B cell (primary cell): ENCODE measurements around the gene SNRK. TPM values are rescaled to one million over a fixed set of nuclear protein-coding genes. Genes with fewer than 3 reads are reported as not detected.
A peak's percentile ranks its signal among the peaks of the same experiment; 100 is the strongest.

ENCODE experiments used
- ATAC-seq: fragments of 200-7000 bp; cut with Tn5 transposase; one replicate; pipeline ENCODE4 v1.10.0; 2021; ENCODE audit warnings: low read depth, mild to moderate bottlenecking, moderate number of reproducible peaks, moderate library complexity
- CTCF ChIA-PET: fragments of 350-600 bp; sonication (Branson Sonifier 250); formaldehyde crosslinking; loops from one replicate; lab custom pipeline; 2021; ENCODE audit warnings: antibody characterized with exemption, inconsistent platforms; lab: Charles Lee
- POLR2A ChIA-PET: fragments of 350-600 bp; sonication (Branson Sonifier 250); formaldehyde crosslinking; loops from one replicate; lab custom pipeline; 2021; ENCODE audit warnings: antibody characterized with exemption; lab: Charles Lee
- DNase-seq: peaks from one replicate; pipeline ENCODE4 v3.0.0; 2013
- H2AFZ ChIP-seq: 2 replicates; pipeline ENCODE4 v1.6.1; 2012; ENCODE audit warnings: mild to moderate bottlenecking, low read depth, low read length; ENCODE audit not compliant: insufficient read depth, poor library complexity, severe bottlenecking
- H3K27ac ChIP-seq, 2 donors: 1 replicate in 1 of 2; 2 replicates in 1 of 2; pipeline ENCODE4 v1.5.1; 2012 to 2013; ENCODE audit warnings: low read length in 2 of 2, mild to moderate bottlenecking in 2 of 2, moderate library complexity in 1 of 2
- H3K27me3 ChIP-seq, 4 experiments: fragments of 200-600 bp in 1 of 4; sonication (generic) in 1 of 4; replicated peaks in 1 of 4; 1 replicate in 2 of 4; 2 replicates in 2 of 4; pipeline versions ENCODE4 v1.6.1 to v1.7.0; 2013 to 2016; ENCODE audit warnings: low read length in 3 of 4, mild to moderate bottlenecking in 2 of 4, mixed read lengths in 1 of 4, moderate library complexity in 1 of 4; ENCODE audit not compliant: insufficient read depth in 4 of 4, control insufficient read depth in 3 of 4; ENCODE audit errors: control extremely low read depth in 1 of 4
- H3K36me3 ChIP-seq, 2 experiments: replicated peaks in 1 of 2; 1 replicate in 1 of 2; 2 replicates in 1 of 2; pipeline versions ENCODE4 v1.6.1 to v1.7.1; 2013; ENCODE audit warnings: low read length in 1 of 2; ENCODE audit not compliant: insufficient read depth in 2 of 2, control insufficient read depth in 1 of 2; ENCODE audit errors: control extremely low read depth in 1 of 2, extremely low read depth in 1 of 2
- H3K4me1 ChIP-seq, 2 donors: fragments of 200-600 bp in 1 of 2; sonication (generic) in 1 of 2; 1 replicate in 1 of 2; 2 replicates in 1 of 2; pipeline versions ENCODE4 v1.5.1 to v1.6.1; 2013 to 2017; ENCODE audit warnings: low read length in 2 of 2; ENCODE audit not compliant: control insufficient read depth in 2 of 2, insufficient read depth in 2 of 2
- H3K4me2 ChIP-seq: replicated peaks from 2 replicates; pipeline ENCODE3; 2012; ENCODE audit warnings: mild to moderate bottlenecking, low read depth, low read length; ENCODE audit not compliant: poor library complexity, severe bottlenecking
- H3K4me3 ChIP-seq, 5 experiments: fragments of 200-600 bp in 1 of 5; sonication (generic) in 1 of 5; 1 replicate in 3 of 5; 2 replicates in 2 of 5; pipeline versions ENCODE4 v1.5.1 to v1.7.0; 2011 to 2016; ENCODE audit warnings: low read length in 4 of 5, mild to moderate bottlenecking in 4 of 5, low read depth in 2 of 5, control low read depth in 1 of 5, moderate library complexity in 1 of 5; ENCODE audit not compliant: insufficient read depth in 1 of 5; ENCODE audit errors: control extremely low read depth in 1 of 5, extremely low read depth in 1 of 5
- H3K79me2 ChIP-seq: fragments of 200-600 bp; sonication (generic); one replicate; pipeline ENCODE4 v1.6.0; 2016; ENCODE audit warnings: low read length; ENCODE audit not compliant: control insufficient read depth, insufficient read depth
- H3K9ac ChIP-seq: fragments of 200-600 bp; sonication (generic); 2 replicates; pipeline ENCODE4 v1.6.1; 2017; ENCODE audit warnings: mild to moderate bottlenecking, low read length, moderate library complexity
- H3K9me3 ChIP-seq, 3 donors: one replicate each; pipeline versions ENCODE4 v1.6.1 to v1.7.1; 2013; ENCODE audit warnings: low read length in 2 of 3; ENCODE audit not compliant: control insufficient read depth in 2 of 3, insufficient read depth in 1 of 3; ENCODE audit errors: control extremely low read depth in 1 of 3
- H4K20me1 ChIP-seq: 2 replicates; pipeline ENCODE4 v1.6.0; 2012; ENCODE audit warnings: mild to moderate bottlenecking, low read length; ENCODE audit not compliant: insufficient read depth, control insufficient read depth, poor library complexity, severe bottlenecking
- H3K27ac Mint-ChIP-seq: one replicate; pipeline ENCODE4 v1.8.0; 2021; ENCODE audit warnings: mixed read lengths
- H3K27me3 Mint-ChIP-seq: one replicate; pipeline ENCODE4 v1.8.0; 2021; ENCODE audit warnings: mixed read lengths
- H3K4me1 Mint-ChIP-seq: one replicate; pipeline ENCODE4 v1.8.0; 2021; ENCODE audit warnings: mixed read lengths
- H3K4me3 Mint-ChIP-seq: one replicate; pipeline ENCODE4 v1.8.0; 2021; ENCODE audit warnings: mixed read lengths
- H3K9me3 Mint-ChIP-seq: one replicate; pipeline ENCODE4 v1.8.0; 2022; ENCODE audit warnings: mixed read lengths; ENCODE audit not compliant: insufficient read depth
- EZH2 ChIP-seq: IDR thresholded peaks from 2 replicates; pipeline ENCODE4 v1.6.1; 2012; ENCODE audit warnings: borderline replicate concordance, low read depth, mild to moderate bottlenecking, moderate library complexity, low read length; ENCODE audit not compliant: insufficient read depth, poor library complexity, severe bottlenecking
- WGBS: methylation state at CpG from one replicate; pipeline ENCODE4 v1.1.5; 2013; ENCODE audit warnings: missing lambda C conversion rate; ENCODE audit not compliant: insufficient coverage; 5-methylcytosine and 5-hydroxymethylcytosine counted together
- intact Hi-C: fragments of 100-400 bp; cut with micrococcal nuclease; formaldehyde crosslinking; loops from one replicate; pipeline ENCODE4 v1.10.0; 2022
- polyA plus RNA-seq: library from polyadenylated mRNA; depleted of rRNA; stranded (reverse); fragments of >200 nt; gene quantifications from 2 replicates; pipeline ENCODE4 v1.2.3, GENCODE V29; 2012
- total RNA-seq, 2 donors: library from RNA; stranded (reverse); fragments of 120-200 nt in 1 of 2; gene quantifications; 1 replicate in 1 of 2; 2 replicates in 1 of 2; pipeline versions ENCODE4 v1.2.3 to v1.2.4, GENCODE V29; 2013 to 2022
- TF ChIP-seq, protein P1 (sequence below): fragments of 200-600 bp; IDR thresholded peaks from one replicate; pipeline ENCODE4 v1.8.0; 2022; ENCODE audit warnings: antibody characterized with exemption, mild to moderate bottlenecking

SNRK gene
- total and polyA plus RNA-seq, 2 donors (not counting 1 experiment from before 2014, with no cell fraction given), result 17.8 to 46.7 TPM

DNA sequence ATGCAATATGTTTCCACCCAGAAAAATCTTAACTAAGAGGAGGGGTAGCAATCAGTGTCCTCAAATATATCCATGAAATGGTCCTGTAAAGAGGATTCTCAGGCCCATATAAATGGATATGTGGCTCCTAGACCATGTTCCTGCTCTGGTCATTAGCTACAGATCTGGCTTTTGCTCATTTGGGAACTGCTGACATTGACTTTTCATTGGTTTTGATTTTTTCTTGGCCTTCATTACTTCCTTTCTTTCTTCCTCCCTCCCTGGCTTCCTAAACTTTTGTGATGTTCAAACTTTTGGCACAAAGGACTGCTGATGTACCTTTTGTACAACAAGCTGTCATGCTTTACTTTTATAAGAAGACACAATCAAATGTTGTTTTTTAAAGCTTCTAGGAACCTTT is 41.6 kb upstream of the SNRK start:
- Mint-ChIP-seq H3K27me3 (peaks cover 4% of the 10 kb centered on the region), H3K4me1 (peaks cover 47% of the 10 kb centered on the region), H3K27ac (no peak overlapping the region), H3K9me3 (no peaks in the 10 kb centered on the region), H3K4me3 (no peak overlapping the region)
- TF ChIP-seq, protein P1, sequence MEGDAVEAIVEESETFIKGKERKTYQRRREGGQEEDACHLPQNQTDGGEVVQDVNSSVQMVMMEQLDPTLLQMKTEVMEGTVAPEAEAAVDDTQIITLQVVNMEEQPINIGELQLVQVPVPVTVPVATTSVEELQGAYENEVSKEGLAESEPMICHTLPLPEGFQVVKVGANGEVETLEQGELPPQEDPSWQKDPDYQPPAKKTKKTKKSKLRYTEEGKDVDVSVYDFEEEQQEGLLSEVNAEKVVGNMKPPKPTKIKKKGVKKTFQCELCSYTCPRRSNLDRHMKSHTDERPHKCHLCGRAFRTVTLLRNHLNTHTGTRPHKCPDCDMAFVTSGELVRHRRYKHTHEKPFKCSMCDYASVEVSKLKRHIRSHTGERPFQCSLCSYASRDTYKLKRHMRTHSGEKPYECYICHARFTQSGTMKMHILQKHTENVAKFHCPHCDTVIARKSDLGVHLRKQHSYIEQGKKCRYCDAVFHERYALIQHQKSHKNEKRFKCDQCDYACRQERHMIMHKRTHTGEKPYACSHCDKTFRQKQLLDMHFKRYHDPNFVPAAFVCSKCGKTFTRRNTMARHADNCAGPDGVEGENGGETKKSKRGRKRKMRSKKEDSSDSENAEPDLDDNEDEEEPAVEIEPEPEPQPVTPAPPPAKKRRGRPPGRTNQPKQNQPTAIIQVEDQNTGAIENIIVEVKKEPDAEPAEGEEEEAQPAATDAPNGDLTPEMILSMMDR, result no peak
- no peak for TF ChIP-seq EZH2
- H3K4me1 ChIP-seq, result peaks cover 40 to 41% of the 10 kb centered on the region in 2 donors
- CTCF ChIA-PET, result no interaction called here
- H2AFZ ChIP-seq, result no peak overlapping the region
- no peak overlapping the region for H3K9ac ChIP-seq
- no peaks in the 10 kb centered on the region for H3K79me2 ChIP-seq
- H3K27me3 ChIP-seq, result no peaks in the 10 kb centered on the region
- intact Hi-C loops, result no loop called here
- H4K20me1 ChIP-seq, result no peaks in the 10 kb centered on the region
- DNase-seq (no peak), ATAC-seq (no peak)
- no peaks in the 10 kb centered on the region for H3K36me3 ChIP-seq
- H3K9me3 ChIP-seq, result peaks cover 0 to 5% (median 5%) of the 10 kb centered on the region in 3 donors
- POLR2A ChIA-PET, result no interaction called here
- no peak overlapping the region for H3K4me2 ChIP-seq
- H3K27ac ChIP-seq, result no peak overlapping the region
- H3K4me3 ChIP-seq, result no peak overlapping the region

DNA sequence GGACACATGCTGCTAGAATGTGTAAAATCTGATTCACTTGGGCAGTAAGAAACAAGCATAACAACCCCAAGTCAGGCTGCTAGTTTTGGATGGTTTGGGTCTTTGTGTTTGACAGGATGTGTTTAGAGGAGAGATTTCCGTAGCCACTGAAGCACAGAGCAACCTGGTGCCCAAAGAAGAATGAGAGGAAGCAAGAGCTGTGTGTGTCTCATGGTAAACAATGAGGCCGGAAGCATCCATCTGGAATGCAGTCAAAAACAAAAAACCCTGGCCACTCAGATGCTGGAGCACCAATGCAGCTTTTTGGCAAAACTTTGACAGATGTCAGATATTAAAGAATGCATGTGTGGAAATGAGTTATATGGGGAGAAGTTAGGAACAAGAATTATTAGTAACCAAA is 39.4 kb upstream of the SNRK start:
- H3K9me3 Mint-ChIP-seq, result no peaks in the 10 kb centered on the region
- ChIA-PET CTCF (interaction anchor here (1.2 to 1.3 kb wide), 2 partner anchors 11 to 285 kb away, joined by 3 read pairs; no protein-coding TSS in a partner anchor), POLR2A (no interaction called here)
- Histone ChIP-seq H3K9me3 (peaks cover 0 to 5% (median 5%) of the 10 kb centered on the region in 3 donors), H2AFZ (no peak overlapping the region), H3K27ac (peak overlapping the region; percentile 41 to 63), H3K4me1 (peaks cover 40 to 41% of the 10 kb centered on the region in 2 donors), H3K27me3 (no peaks in the 10 kb centered on the region), H3K79me2 (no peaks in the 10 kb centered on the region), H3K9ac (peak overlapping the region; percentile 20), H3K36me3 (no peaks in the 10 kb centered on the region), H4K20me1 (no peaks in the 10 kb centered on the region), H3K4me3 (peak overlapping the region in 1 of 5 experiments; percentile 18), H3K4me2 (peak overlapping the region; percentile 45)
- intact Hi-C loops, result no loop called here
- peak overlapping the region; percentile 52 for H3K4me3 Mint-ChIP-seq
- ATAC-seq (peak; percentile 49), DNase-seq (peak; percentile 37)
- peak overlapping the region; percentile 69 for H3K27ac Mint-ChIP-seq
- TF ChIP-seq, protein P1, result no peak
- H3K4me1 Mint-ChIP-seq, result peaks cover 47% of the 10 kb centered on the region
- 3% methylated on average over 2 of the region's 2 CpGs for WGBS
- peaks cover 7% of the 10 kb centered on the region for H3K27me3 Mint-ChIP-seq
